Gastrocnemius medialis (tissue), 4 donors: ENCODE results near the gene WWOX. TPM values are rescaled to one million over a fixed set of nuclear protein-coding genes. Genes with fewer than 3 reads are reported as not detected.
A peak's percentile ranks its signal among the peaks of the same experiment; 100 is the strongest.

Experiments used
- ATAC-seq, 2 donors: fragments of 150-250 bp; one replicate each; pipeline ENCODE4 v1.9.1; 2016
- DNase-seq, 2 donors: peaks; one replicate each; pipeline ENCODE4 v3.0.0-alpha.2; 2019
- H3K27ac ChIP-seq, 4 donors: fragments of 200-600 bp; sonication (generic); 1 replicate in 1 of 4; 2 replicates in 3 of 4; pipeline ENCODE4 v1.5.1; 2016 to 2018; ENCODE audit warnings: mild to moderate bottlenecking in 2 of 4, moderate library complexity in 1 of 4
- H3K27me3 ChIP-seq, 3 donors: fragments of 200-600 bp; sonication (generic) in 2 of 3; 1 replicate in 1 of 3; 2 replicates in 2 of 3; pipeline versions ENCODE4 v1.5.1 to v1.6.0; 2016 to 2019; ENCODE audit warnings: mild to moderate bottlenecking in 1 of 3, moderate library complexity in 1 of 3
- H3K36me3 ChIP-seq, 2 donors: fragments of 200-600 bp; sonication (generic) in 1 of 2; one replicate each; pipeline ENCODE4 v1.5.1; 2017 to 2018
- H3K4me1 ChIP-seq, 2 donors: fragments of 200-600 bp; sonication (generic) in 1 of 2; one replicate each; pipeline ENCODE4 v1.5.1; 2016 to 2017; ENCODE audit warnings: mild to moderate bottlenecking in 2 of 2
- H3K4me3 ChIP-seq, 4 donors: fragments of 200-600 bp; sonication (generic) in 3 of 4; 1 replicate in 1 of 4; 2 replicates in 3 of 4; pipeline ENCODE4 v1.5.1; 2016 to 2019; ENCODE audit warnings: mild to moderate bottlenecking in 2 of 4
- H3K9me3 ChIP-seq, 3 donors: fragments of 200-600 bp; sonication (generic) in 2 of 3; 1 replicate in 1 of 3; 2 replicates in 2 of 3; pipeline ENCODE4 v1.5.1; 2016 to 2019
- POLR2A ChIP-seq, 2 donors: fragments of 450-650 bp; IDR thresholded peaks; one replicate each; pipeline ENCODE4 v1.6.1; 2017; ENCODE audit warnings: antibody characterized with exemption in 2 of 2, mild to moderate bottlenecking in 2 of 2, moderate library complexity in 2 of 2
- in situ Hi-C, 4 donors: fragments of 200-750 bp; cut with MboI; loops; one replicate each; pipeline versions ENCODE4 v1.15.0 to v1.8.0; 2017; ENCODE audit warnings: low sequenced_read_pairs in 4 of 4
- intact Hi-C: fragments of 100-400 bp; cut with DNase I; formaldehyde crosslinking; loops from one replicate; pipeline ENCODE4 v1.15.1; 2023; ENCODE audit warnings: low total_unique reads
- total RNA-seq, 4 donors: library from RNA; depleted of rRNA; stranded (reverse); fragments of >200 nt; gene quantifications; one replicate each; pipeline versions ENCODE4 v1.1.0 to v1.2.3, GENCODE V29; 2016
- TF ChIP-seq, protein P1 (sequence below), 5 experiments: fragments of 450-650 bp in 3 of 5; fragments of 200-600 bp in 2 of 5; sonication (generic) in 2 of 5; IDR thresholded peaks in 4 of 5; conservative IDR thresholded peaks in 1 of 5; 1 replicate in 4 of 5; 2 replicates in 1 of 5; pipeline ENCODE4 v1.5.1; 2016 to 2019; ENCODE audit warnings: antibody characterized with exemption in 5 of 5, mild to moderate bottlenecking in 3 of 5, moderate library complexity in 3 of 5

The WWOX gene
- total RNA-seq, 4 donors from 2014 or later = 3.3 to 13.0 (median 6.0) TPM

GRCh38 chr16:78224342-78224741, 124.9 kb downstream of the WWOX start:
- ATAC-seq (no peak), DNase-seq (no peak)
- Histone ChIP-seq H3K4me1 (peaks cover 0 to 5% of the 10 kb centered on the region in 2 donors), H3K27ac (no peak overlapping the region), H3K27me3 (no peaks in the 10 kb centered on the region), H3K36me3 (no peaks in the 10 kb centered on the region), H3K4me3 (no peak overlapping the region), H3K9me3 (no peaks in the 10 kb centered on the region)
- no peak for TF ChIP-seq POLR2A (IDR thresholded peaks at IDR 0.05)
- TF ChIP-seq, protein P1, sequence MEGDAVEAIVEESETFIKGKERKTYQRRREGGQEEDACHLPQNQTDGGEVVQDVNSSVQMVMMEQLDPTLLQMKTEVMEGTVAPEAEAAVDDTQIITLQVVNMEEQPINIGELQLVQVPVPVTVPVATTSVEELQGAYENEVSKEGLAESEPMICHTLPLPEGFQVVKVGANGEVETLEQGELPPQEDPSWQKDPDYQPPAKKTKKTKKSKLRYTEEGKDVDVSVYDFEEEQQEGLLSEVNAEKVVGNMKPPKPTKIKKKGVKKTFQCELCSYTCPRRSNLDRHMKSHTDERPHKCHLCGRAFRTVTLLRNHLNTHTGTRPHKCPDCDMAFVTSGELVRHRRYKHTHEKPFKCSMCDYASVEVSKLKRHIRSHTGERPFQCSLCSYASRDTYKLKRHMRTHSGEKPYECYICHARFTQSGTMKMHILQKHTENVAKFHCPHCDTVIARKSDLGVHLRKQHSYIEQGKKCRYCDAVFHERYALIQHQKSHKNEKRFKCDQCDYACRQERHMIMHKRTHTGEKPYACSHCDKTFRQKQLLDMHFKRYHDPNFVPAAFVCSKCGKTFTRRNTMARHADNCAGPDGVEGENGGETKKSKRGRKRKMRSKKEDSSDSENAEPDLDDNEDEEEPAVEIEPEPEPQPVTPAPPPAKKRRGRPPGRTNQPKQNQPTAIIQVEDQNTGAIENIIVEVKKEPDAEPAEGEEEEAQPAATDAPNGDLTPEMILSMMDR (IDR thresholded peaks at IDR 0.05 in 4 of 5, conservative IDR thresholded peaks at IDR 0.05 in 1 of 5) = no peak
- intact Hi-C loops (loop anchor here (2.0 kb wide), 1 partner anchor 74 kb away; no protein-coding TSS in a partner anchor), in situ Hi-C loops (no loop called here)

- H3K36me3 ChIP-seq = no peaks in the 10 kb centered on the region
- no peak for ATAC-seq
- in situ Hi-C loops = no loop called here
These were observed 126.5 kb downstream of the WWOX start for GRCh38 chr16:78225919-78226318.

DNA sequence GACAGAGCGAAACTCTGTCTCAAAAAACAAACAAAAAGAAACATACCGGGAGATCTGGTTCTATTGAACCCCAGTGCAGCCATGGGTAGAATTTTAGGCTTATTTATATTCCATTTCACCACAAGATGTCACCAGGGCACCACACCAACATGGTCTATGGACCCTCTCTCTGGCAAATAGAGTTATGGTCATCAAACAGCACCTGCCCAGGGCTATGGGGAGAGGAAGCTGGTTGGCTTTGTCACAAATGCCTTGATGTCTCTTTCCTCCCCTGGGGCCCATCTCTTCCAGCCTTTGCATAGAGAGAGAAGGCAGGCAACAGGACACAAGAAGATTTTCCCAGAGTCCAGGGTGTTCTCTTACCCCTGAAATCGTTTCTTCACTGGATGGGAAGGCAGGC, 128.4 kb downstream of the WWOX start:
- no peak overlapping the region for H3K4me3 ChIP-seq
- H3K36me3 ChIP-seq = no peaks in the 10 kb centered on the region
- no peaks in the 10 kb centered on the region for H3K27me3 ChIP-seq
- ATAC-seq (no peak), DNase-seq (no peak)
- no peak overlapping the region for H3K27ac ChIP-seq
- TF ChIP-seq POLR2A (IDR thresholded peaks at IDR 0.05) = no peak
- TF ChIP-seq, protein P1 (IDR thresholded peaks at IDR 0.05 in 4 of 5, conservative IDR thresholded peaks at IDR 0.05 in 1 of 5) = peak in 3 of 5 experiments; percentile 9 to 33 (median 27)
- in situ Hi-C loops = no loop called here
- H3K9me3 ChIP-seq = no peaks in the 10 kb centered on the region
- no peaks in the 10 kb centered on the region for H3K4me1 ChIP-seq
- intact Hi-C loops = loop anchor here (5.0 kb wide), 1 partner anchor 209 kb away; no protein-coding TSS in a partner anchor

More at GRCh38 chr16:78225919-78226318, 126.5 kb downstream of the WWOX start:
- DNase-seq = no peak
- Histone ChIP-seq H3K9me3 (no peaks in the 10 kb centered on the region), H3K4me1 (peaks cover 0 to 5% of the 10 kb centered on the region in 2 donors), H3K27ac (no peak overlapping the region), H3K27me3 (no peaks in the 10 kb centered on the region), H3K4me3 (no peak overlapping the region)
- TF ChIP-seq, protein P1 (IDR thresholded peaks at IDR 0.05 in 4 of 5, conservative IDR thresholded peaks at IDR 0.05 in 1 of 5) = no peak
- TF ChIP-seq POLR2A (IDR thresholded peaks at IDR 0.05) = no peak
- intact Hi-C loops = loop anchor here (2.0 to 5.0 kb wide), 2 partner anchors 73 to 211 kb away; no protein-coding TSS in a partner anchor

DNA sequence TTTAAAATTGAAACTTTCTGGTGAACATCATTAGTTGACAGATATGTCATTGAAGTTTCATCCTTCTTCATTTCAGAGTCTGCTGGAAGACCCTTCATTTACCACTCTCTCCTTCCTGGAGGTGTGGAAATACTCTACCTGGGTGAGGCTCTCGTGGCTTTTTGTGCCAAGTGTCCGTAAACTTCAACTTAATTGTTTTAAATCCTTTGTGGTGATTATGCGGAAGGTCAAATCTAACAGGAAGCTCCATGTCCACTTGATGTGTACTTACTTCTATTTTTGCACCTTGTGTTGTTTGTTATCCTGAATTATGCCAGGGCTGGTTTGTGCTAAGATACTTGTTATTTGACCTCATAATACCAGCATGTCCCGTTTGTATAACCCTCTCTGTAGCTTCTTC, 129.2 kb downstream of the WWOX start:
- no peak for TF ChIP-seq POLR2A (IDR thresholded peaks at IDR 0.05)
- TF ChIP-seq, protein P1 (IDR thresholded peaks at IDR 0.05 in 4 of 5, conservative IDR thresholded peaks at IDR 0.05 in 1 of 5) = no peak
- intact Hi-C loops (loop anchor here (5.0 kb wide), 1 partner anchor 209 kb away; no protein-coding TSS in a partner anchor), in situ Hi-C loops (no loop called here)

GRCh38 chr16:78230832-78231231, 131.4 kb downstream of the WWOX start:
- Histone ChIP-seq H3K36me3 (no peaks in the 10 kb centered on the region), H3K9me3 (no peaks in the 10 kb centered on the region), H3K27me3 (no peaks in the 10 kb centered on the region), H3K27ac (no peak overlapping the region), H3K4me1 (no peaks in the 10 kb centered on the region), H3K4me3 (no peak overlapping the region)
- ATAC-seq (no peak), DNase-seq (no peak)
- intact Hi-C loops (no loop called here), in situ Hi-C loops (loop anchor here in 3 of 4 donors (10.0 kb wide), 1 partner anchor 106 kb away; no protein-coding TSS in a partner anchor)
- TF ChIP-seq, protein P1 (IDR thresholded peaks at IDR 0.05 in 4 of 5, conservative IDR thresholded peaks at IDR 0.05 in 1 of 5) = no peak
- no peak for TF ChIP-seq POLR2A (IDR thresholded peaks at IDR 0.05)

More for the DNA sequence above, 129.2 kb downstream of the WWOX start:
- Histone ChIP-seq H3K9me3 (no peaks in the 10 kb centered on the region), H3K4me3 (no peak overlapping the region), H3K27ac (no peak overlapping the region), H3K36me3 (no peaks in the 10 kb centered on the region), H3K27me3 (no peaks in the 10 kb centered on the region), H3K4me1 (no peaks in the 10 kb centered on the region)
- DNase-seq (no peak), ATAC-seq (no peak)
